ENCODE data around the gene TSPAN11. TPM values are rescaled to one million over a fixed set of nuclear protein-coding genes. Genes with fewer than 3 reads are reported as not detected.
"Not testable (repeated sequence)": the region's sequence is repeated elsewhere in the genome, so short reads cannot be mapped to it uniquely, and the experiment has no call there.

TSPAN11 gene
- total RNA-seq, 1 experiment from 2014 or later, result not detected

DNA sequence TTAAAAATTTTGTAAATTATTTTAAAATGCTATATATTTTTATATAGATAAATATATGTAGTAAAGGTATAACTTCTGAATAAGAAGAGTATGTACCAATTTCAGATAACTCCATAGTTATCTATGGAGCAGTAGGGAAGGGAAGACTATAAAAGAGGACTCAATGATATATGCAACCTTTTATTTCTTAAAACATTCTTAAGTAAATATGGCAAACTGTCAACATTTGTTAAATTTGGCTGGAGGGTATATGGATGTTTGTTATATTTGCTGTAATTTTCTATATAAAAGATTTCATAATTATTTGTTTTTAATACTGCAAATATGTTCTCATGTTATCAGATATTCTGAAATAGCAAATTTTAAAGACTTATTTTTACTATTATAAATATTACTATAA is 38.3 kb upstream of the TSPAN11 start:
- no peaks in the 10 kb centered on the region for H3K4me1 Mint-ChIP-seq (ENCODE audit: low read depth, unreplicated experiment)
- intact Hi-C loops (cut with micrococcal nuclease; ENCODE audit: unreplicated experiment), result no loop called here
- no peaks in the 10 kb centered on the region for H3K4me1 ChIP-seq

DNA sequence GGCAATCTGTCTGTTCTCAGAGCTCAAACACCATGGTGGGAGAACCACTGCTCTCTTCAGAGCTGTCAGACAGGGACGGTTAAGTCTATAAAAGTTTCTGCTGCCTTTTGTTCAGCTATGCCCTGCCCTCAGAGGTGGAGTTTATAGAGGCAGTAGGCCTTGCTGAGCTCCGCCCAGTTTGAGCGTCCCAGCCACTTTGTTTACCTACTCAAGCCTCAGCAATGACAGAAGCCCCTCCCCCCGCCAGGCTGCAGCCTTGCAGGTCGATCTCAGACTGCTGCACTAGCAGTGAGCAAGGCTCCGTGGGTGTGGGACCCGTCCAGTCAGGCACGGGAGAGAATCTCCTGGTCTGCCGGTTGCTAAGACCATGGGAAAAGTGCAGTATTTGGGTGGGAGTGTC is 32.0 kb upstream of the TSPAN11 start:
- H3K27ac Mint-ChIP-seq (ENCODE audit: unreplicated experiment); H3K4me3 Mint-ChIP-seq (ENCODE audit: unreplicated experiment); DNase-seq; BruUV-seq (replicated peaks); intact Hi-C loops (cut with micrococcal nuclease; ENCODE audit: unreplicated experiment); H3K4me1 ChIP-seq; H3K27me3 ChIP-seq (replicated peaks; ENCODE audit: control insufficient read depth, insufficient read depth, low read length); CTCF ChIA-PET; H3K9me3 Mint-ChIP-seq (ENCODE audit: unreplicated experiment); H3K4me1 Mint-ChIP-seq (ENCODE audit: low read depth, unreplicated experiment); H3K36me3 ChIP-seq (ENCODE audit: control insufficient read depth, insufficient read depth, low read length); H3K9me3 ChIP-seq; H3K4me3 ChIP-seq (ENCODE audit: low read depth, low read length); H3K36me3 Mint-ChIP-seq (ENCODE audit: insufficient read depth, unreplicated experiment); POLR2A ChIA-PET: not testable (repeated sequence)
- H3K27me3 Mint-ChIP-seq (ENCODE audit: insufficient read depth, unreplicated experiment), result peaks cover 17% of the 10 kb centered on the region

More for the DNA sequence above, 38.3 kb upstream of the TSPAN11 start:
- Mint-ChIP-seq H3K27ac (ENCODE audit: unreplicated experiment) (no peak overlapping the region), H3K27me3 (ENCODE audit: insufficient read depth, unreplicated experiment) (peaks cover 4% of the 10 kb centered on the region), H3K4me3 (ENCODE audit: unreplicated experiment) (no peak overlapping the region), H3K36me3 (ENCODE audit: insufficient read depth, unreplicated experiment) (no peaks in the 10 kb centered on the region), H3K9me3 (ENCODE audit: unreplicated experiment) (peaks cover 17% of the 10 kb centered on the region)
- Histone ChIP-seq H3K4me3 (ENCODE audit: low read depth, low read length) (no peak overlapping the region), H3K36me3 (ENCODE audit: control insufficient read depth, insufficient read depth, low read length) (no peaks in the 10 kb centered on the region), H3K27me3 (replicated peaks; ENCODE audit: control insufficient read depth, insufficient read depth, low read length) (peaks cover 4% of the 10 kb centered on the region; the same call in 1 of the 2 replicates), H3K9me3 (0 out of 2 replicates have a peak, but pooled peaks cover 9% of the 10 kb centered on the region)
- ChIA-PET CTCF (no interaction called here), POLR2A (no interaction called here)
- no TSS peak for BruUV-seq (replicated peaks)
- TF ChIP-seq, protein P1, sequence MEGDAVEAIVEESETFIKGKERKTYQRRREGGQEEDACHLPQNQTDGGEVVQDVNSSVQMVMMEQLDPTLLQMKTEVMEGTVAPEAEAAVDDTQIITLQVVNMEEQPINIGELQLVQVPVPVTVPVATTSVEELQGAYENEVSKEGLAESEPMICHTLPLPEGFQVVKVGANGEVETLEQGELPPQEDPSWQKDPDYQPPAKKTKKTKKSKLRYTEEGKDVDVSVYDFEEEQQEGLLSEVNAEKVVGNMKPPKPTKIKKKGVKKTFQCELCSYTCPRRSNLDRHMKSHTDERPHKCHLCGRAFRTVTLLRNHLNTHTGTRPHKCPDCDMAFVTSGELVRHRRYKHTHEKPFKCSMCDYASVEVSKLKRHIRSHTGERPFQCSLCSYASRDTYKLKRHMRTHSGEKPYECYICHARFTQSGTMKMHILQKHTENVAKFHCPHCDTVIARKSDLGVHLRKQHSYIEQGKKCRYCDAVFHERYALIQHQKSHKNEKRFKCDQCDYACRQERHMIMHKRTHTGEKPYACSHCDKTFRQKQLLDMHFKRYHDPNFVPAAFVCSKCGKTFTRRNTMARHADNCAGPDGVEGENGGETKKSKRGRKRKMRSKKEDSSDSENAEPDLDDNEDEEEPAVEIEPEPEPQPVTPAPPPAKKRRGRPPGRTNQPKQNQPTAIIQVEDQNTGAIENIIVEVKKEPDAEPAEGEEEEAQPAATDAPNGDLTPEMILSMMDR (IDR thresholded peaks at IDR 0.05; ENCODE audit: insufficient read depth in 1 of 2, low read depth in 1 of 2, low read length in 1 of 2, severe bottlenecking in 1 of 2, unreplicated experiment in 1 of 2), result no peak
- DNase-seq, result no peak

DNA sequence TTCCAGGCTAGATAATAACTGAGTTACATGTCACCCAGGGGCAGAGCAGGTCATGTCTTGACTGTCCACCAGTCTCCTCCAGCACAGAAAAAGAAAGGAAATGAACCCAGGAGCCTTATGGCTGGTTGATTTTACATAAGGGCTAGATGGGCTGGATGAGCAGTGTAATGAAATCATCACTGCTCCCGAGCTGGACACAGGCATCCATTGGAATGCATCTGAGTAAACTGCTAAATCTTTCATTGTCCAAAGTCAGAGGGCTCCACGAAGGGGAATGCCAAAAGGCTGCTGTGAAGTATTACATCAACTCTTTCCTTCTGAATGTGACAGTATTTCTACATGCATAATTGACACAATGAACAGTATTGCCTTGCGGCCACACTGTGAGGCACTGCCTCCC is 30.1 kb upstream of the TSPAN11 start:
- Histone ChIP-seq H3K9me3 (no peaks in the 10 kb centered on the region), H3K4me1 (no peaks in the 10 kb centered on the region), H3K27me3 (replicated peaks; ENCODE audit: control insufficient read depth, insufficient read depth, low read length) (no peaks in the 10 kb centered on the region), H3K36me3 (ENCODE audit: control insufficient read depth, insufficient read depth, low read length) (no peaks in the 10 kb centered on the region), H3K4me3 (ENCODE audit: low read depth, low read length) (no peak overlapping the region)
- Mint-ChIP-seq H3K9me3 (ENCODE audit: unreplicated experiment) (peaks cover 9% of the 10 kb centered on the region), H3K4me3 (ENCODE audit: unreplicated experiment) (no peak overlapping the region), H3K36me3 (ENCODE audit: insufficient read depth, unreplicated experiment) (no peaks in the 10 kb centered on the region), H3K4me1 (ENCODE audit: low read depth, unreplicated experiment) (no peaks in the 10 kb centered on the region), H3K27ac (ENCODE audit: unreplicated experiment) (no peak overlapping the region), H3K27me3 (ENCODE audit: insufficient read depth, unreplicated experiment) (peaks cover 22% of the 10 kb centered on the region)
- intact Hi-C loops (cut with micrococcal nuclease; ENCODE audit: unreplicated experiment), result no loop called here
- no peak for DNase-seq
- CTCF ChIA-PET, result no interaction called here
- POLR2A ChIA-PET, result no interaction called here
- TF ChIP-seq, protein P1 (IDR thresholded peaks at IDR 0.05; ENCODE audit: insufficient read depth in 1 of 2, low read depth in 1 of 2, low read length in 1 of 2, severe bottlenecking in 1 of 2, unreplicated experiment in 1 of 2), result no peak
- BruUV-seq (replicated peaks), result no TSS peak

DNA sequence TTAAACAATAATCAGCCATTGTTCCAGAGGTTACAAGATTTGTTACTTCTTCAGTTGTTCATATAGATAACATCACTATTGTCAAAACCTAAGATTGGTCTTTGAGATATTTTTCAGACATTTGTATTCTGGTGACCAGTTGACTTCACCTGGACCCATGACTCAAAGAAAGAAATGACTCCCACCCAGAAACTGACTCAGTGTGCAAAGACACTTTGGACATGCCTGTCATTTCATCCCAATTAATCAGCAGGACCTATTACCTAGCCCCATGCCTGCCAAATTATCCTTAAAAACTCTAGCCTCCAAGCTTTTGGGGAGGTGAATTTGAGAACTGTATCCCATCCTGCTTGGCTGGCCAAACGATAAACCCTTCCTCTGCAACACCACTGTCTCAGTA is 27.7 kb upstream of the TSPAN11 start:
- BruUV-seq (replicated peaks), result no TSS peak
- no peak overlapping the region for H3K4me3 Mint-ChIP-seq (ENCODE audit: unreplicated experiment)

More for the DNA sequence above, 27.7 kb upstream of the TSPAN11 start:
- ChIA-PET POLR2A (interaction anchor here (0.6 kb wide), 1 partner anchor 427 kb away, joined by 11 read pairs; the partner anchor contains the start of gene SINHCAF), CTCF (interaction anchor here (0.6 kb wide), 1 partner anchor 140 kb away, joined by 3 read pairs; no protein-coding TSS in a partner anchor)
- Mint-ChIP-seq H3K4me1 (ENCODE audit: low read depth, unreplicated experiment) (no peaks in the 10 kb centered on the region), H3K27me3 (ENCODE audit: insufficient read depth, unreplicated experiment) (peaks cover 13% of the 10 kb centered on the region), H3K36me3 (ENCODE audit: insufficient read depth, unreplicated experiment) (no peaks in the 10 kb centered on the region), H3K9me3 (ENCODE audit: unreplicated experiment) (peaks cover 2% of the 10 kb centered on the region), H3K27ac (ENCODE audit: unreplicated experiment) (no peak overlapping the region)
- DNase-seq, result no peak
- TF ChIP-seq, protein P1 (IDR thresholded peaks at IDR 0.05; ENCODE audit: insufficient read depth in 1 of 2, low read depth in 1 of 2, low read length in 1 of 2, severe bottlenecking in 1 of 2, unreplicated experiment in 1 of 2), result no peak
- no peaks in the 10 kb centered on the region for H3K4me1 ChIP-seq
- H3K9me3 ChIP-seq, result no peaks in the 10 kb centered on the region
- no peaks in the 10 kb centered on the region for H3K36me3 ChIP-seq (ENCODE audit: control insufficient read depth, insufficient read depth, low read length)
- no peak overlapping the region for H3K4me3 ChIP-seq (ENCODE audit: low read depth, low read length)
- no peaks in the 10 kb centered on the region for H3K27me3 ChIP-seq (replicated peaks; ENCODE audit: control insufficient read depth, insufficient read depth, low read length)
- intact Hi-C loops (cut with micrococcal nuclease; ENCODE audit: unreplicated experiment), result no loop called here
